HG02973 (cell line): Measurements from ENCODE around the gene GREB1.

Experiments
- ATAC-seq: cut with Tn5 transposase; IDR thresholded peaks from one replicate; pipeline ENCODE4 v1.9.1; 2021; ENCODE audit warnings: moderate library complexity; ENCODE audit not compliant: unreplicated experiment

Gene GREB1, protein sequence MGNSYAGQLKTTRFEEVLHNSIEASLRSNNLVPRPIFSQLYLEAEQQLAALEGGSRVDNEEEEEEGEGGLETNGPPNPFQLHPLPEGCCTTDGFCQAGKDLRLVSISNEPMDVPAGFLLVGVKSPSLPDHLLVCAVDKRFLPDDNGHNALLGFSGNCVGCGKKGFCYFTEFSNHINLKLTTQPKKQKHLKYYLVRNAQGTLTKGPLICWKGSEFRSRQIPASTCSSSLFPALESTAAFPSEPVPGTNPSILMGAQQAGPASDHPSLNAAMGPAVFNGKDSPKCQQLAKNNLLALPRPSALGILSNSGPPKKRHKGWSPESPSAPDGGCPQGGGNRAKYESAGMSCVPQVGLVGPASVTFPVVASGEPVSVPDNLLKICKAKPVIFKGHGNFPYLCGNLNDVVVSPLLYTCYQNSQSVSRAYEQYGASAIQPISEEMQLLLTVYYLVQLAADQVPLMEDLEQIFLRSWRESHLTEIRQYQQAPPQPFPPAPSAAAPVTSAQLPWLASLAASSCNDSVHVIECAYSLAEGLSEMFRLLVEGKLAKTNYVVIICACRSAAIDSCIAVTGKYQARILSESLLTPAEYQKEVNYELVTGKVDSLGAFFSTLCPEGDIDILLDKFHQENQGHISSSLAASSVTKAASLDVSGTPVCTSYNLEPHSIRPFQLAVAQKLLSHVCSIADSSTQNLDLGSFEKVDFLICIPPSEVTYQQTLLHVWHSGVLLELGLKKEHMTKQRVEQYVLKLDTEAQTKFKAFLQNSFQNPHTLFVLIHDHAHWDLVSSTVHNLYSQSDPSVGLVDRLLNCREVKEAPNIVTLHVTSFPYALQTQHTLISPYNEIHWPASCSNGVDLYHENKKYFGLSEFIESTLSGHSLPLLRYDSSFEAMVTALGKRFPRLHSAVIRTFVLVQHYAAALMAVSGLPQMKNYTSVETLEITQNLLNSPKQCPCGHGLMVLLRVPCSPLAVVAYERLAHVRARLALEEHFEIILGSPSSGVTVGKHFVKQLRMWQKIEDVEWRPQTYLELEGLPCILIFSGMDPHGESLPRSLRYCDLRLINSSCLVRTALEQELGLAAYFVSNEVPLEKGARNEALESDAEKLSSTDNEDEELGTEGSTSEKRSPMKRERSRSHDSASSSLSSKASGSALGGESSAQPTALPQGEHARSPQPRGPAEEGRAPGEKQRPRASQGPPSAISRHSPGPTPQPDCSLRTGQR (N-terminal part only)

DNA sequence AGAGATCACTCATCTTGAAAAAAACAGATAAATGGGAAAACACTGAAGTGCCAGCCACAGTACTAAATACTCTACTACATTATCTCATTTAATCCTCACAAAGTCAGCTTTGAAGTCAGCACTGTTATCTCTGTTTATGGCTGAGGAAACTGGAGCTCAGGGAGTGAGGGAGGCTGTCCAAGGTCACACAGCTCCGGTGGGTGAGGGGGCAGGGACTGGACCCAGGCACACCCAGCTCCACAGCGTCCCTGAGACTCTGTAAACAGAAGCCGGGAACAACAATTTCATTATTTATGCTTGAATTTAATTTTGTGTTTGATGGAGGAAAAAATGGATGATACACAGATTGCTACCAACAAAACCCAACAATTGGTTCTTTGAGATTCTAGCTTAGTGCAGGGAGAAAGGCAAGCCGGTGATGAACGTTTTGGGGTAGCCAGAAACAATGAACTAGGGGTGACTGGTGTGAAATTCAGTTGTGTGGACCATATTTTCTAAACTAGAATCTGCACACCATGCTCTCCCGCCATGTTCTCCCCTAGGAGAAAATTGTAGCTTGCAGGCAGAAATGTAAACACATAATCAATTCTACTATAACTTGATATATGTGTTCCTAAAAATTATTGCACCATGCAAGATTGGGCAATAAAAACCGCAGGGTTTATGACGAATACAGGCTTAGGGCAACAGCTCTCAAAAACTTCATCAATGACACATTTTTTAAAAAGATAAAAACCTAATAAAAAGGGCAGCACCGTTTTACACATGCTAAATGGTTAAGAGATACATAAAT is at the start of gene GREB1:
TSS of gene GREB1 (plus strand) at position 768 of the 793 bp plus-strand sequence. CDS start 22,570 bp downstream, outside the sequence.
- no peak for ATAC-seq

DNA sequence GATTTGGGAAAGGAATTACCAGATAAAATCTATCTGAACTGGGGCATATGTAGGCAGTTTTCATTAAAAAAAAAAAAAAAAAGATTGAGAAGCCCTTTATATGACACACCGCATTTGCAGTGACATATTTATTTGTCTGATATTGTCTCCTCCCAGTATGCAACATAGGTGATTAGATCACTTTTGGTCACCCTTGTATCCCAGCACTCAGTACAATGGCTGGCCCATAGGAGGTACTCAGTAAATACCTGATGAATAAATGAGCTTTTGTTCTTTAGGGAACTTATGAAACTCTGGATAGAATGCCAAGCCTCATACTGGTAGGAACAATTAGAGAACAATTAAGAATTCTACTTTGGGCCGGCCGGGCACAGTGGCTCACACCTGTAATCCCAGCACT is 45.0 kb upstream of the GREB1 start:
- ATAC-seq = no peak

DNA sequence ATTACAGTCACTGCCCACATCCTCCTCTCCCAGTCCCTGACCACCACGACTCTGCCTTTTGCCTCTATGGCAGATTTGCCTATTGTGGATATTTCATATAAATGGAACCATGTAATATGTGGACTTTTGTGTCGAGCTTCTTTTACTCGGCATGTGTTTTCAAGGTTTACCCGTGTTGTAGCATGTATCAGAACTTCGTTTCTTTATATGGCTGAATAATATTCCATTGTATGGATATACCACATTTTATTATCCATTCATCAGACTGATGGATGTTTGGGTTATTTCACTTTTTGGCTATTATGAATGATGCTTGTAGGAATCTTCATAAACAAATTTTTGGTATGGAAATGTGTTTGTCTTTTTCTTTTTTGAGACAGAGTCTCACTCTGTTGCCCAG is 43.7 kb upstream of the GREB1 start:
- ATAC-seq = no peak

DNA sequence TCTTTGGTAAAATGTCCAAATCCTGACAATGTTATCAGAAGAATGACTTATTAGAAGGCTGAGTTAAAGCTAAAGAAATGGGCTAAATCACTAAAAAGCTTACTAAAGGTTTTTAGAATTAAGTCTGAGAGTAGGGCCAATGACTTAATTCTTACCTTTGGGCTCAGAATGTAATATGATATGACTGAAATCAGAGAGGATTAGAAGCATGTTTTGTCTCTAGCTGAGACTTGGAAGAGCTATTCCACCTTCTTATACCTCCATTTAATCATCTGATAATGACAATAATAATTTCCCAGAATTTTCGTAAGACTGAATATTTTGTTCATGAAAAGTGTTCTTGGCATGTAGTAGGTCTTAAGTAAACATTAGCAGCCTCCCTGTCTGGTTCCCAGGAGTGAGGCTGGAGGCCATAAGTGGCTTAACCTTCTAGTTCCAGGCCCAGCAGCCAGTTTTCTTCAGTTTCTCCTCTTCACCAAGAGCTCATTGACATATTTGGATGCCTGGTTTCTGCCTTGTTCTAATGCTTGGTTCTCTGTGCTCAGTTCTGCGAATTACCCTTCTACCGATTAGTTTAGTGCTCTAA is 42.4 kb upstream of the GREB1 start:
- ATAC-seq = no peak

DNA sequence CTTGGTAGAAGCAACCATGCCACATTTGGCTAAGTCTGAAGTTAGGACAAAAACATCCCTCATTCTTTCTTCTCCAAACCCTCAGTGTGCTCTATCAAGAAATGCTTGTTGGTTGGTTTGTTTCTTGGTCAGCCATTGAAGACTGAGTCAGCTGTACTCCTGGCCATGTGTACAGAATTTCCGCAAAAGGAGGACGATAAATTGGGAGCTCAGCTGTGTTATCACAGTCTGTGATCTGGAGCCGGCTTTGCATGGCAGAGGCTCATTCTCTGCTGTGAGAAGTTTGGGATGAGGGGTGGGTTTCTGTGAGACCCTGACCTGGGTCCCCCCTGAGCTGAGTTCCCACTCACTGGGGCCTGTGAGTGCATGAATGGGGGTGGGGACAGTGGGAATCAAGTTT is 41.6 kb upstream of the GREB1 start:
- no peak for ATAC-seq

DNA sequence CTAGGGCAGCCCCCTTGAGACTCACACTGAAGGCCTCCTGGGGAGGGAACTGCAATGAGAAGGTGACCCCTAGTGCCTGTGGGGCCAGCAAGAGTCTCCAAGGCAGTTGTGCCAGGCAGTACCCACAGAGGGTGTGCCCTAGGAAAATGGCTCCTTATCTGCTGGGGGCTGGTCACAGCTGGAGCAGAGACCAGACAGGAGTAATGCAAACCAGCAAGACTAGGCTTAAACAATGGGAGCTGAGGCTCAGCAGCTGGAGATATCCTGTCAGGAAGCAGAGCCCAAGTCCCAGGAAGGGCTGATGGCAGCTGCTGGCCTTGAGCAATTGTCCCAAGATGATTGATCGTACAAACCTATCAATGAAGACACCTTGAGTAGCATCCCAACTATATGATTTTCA is 41.1 kb upstream of the GREB1 start:
- ATAC-seq = no peak

DNA sequence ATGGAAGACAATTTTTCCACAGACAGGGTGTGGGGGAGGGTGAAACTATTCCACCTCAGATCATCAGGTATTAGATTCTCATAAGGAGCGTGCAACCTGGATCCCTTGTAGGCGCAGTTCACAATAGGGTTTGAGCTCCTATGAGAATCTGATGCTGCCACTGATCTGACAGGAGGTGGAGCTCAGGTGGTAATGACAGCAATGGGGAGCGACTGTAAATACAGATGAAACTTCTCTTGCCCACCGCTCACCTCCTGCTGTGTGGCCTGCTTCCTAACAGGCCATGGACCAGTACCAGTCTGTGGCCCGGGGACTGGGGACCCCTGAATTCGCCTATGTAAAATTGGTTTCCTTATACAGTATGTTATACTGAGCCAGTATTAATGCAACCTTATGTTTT is 40.6 kb upstream of the GREB1 start:
- no peak for ATAC-seq

DNA sequence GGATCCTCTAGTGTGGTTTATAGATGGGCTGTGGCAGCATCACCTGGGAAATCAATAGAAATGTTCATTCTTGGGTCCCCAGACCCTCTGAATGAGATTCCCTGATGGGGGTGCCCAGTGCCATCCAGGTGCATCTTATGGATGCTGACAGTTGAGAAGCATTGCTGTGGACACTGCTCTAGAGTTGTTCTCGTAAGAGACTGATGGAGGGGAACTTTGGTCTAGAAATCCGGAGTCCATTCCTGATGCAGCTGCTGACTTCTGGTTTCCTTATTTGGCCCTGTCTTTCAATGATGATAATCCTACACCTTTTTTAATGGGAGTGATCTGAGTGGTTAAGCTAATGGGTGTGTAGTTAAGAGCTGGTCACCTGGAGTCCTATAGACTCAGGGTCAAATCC is 39.5 kb upstream of the GREB1 start:
- no peak for ATAC-seq

DNA sequence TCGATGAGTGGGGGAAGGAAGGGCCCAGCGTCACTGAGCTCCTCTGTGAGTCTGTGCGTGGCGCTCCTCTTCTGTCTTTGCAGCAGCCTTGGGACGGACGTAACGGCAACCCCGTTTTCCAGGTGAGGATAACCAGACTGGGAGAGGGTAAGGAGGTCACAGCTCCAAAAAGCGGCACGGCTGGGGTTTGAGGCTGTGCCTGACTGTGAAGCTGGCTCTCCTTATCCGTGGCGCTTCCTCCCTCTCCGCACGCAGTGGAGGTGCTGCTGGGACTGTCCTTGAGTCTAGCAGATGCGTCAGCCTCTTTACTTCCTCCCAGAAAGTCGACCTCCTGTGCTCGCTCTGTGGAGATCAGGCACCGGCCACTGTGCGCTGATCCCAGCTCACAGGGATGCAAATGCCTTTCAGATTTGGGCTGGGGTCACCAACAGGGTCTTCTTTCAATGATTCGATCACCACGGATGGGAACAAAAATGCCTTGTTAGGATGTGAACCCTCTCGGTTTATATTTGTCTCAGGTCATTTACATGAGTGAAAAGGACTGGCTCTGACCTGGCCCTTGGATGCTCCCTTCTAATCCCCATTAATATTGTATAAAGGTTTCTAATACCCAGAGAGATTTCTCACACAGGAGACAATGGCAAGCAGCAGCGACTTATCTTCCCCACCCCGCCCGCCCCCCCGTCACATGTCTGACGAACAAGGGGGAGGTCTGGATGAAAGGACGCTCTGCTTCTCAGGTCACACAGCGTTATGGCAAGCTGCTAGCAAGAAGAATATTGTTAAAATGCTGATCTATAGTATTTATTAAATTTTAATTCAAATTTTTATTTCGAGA is 37.8 kb upstream of the GREB1 start:
- ATAC-seq = no peak

DNA sequence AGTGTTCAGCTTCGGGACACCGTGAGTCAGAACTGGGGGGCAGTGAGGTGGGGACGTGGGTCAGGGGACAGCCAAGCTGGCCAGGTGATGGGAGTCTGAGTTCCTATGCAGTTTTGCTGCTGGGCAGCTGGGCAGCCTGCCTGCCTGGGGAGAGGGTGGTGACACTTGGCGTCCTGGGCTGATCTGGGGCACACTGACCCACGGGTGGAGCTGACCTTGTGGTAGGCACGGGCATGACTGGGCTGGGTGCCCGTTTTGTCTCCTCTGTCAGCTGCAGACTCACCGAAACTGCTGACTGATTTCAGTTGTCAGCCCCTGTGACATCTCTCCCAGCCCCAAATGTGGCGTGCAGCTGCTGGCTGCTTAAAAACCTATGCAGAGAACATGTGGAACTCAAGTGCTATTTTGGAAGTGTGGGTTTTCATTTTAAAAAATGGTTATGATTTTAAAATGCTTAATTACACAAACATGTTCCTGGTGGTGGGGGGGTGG is 35.3 kb upstream of the GREB1 start:
- peak; percentile 96 for ATAC-seq

DNA sequence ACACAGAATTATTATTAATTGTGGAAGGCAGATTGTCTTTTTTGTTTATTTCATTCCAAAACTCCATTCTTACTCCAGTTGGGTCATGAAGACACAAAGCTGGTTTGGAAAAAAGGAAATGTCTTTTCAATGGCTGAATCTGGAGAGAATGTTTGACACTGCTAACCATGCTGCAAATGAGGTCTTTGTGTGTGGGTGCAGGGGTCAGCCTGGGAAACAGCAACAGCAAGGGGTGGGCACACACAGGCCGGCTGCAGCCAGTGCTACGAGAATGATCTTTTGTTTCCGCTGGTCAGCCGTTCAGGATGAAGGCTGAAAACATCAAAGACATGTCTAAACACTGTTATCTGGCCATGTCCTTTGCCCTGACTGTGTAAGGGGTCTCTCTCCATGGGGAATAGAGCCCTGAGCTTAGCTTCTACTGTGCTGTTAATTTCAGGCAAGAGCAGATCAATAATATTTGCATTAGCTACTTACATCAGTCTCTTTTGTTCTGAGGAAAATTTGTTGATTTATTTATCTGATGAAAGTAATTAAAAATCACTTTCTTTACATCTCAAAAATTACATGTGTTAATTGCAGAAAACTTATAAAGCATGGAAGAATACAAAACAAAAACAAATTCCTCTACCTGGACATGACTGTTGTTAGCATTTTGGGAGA is 34.6 kb upstream of the GREB1 start:
- ATAC-seq = no peak

DNA sequence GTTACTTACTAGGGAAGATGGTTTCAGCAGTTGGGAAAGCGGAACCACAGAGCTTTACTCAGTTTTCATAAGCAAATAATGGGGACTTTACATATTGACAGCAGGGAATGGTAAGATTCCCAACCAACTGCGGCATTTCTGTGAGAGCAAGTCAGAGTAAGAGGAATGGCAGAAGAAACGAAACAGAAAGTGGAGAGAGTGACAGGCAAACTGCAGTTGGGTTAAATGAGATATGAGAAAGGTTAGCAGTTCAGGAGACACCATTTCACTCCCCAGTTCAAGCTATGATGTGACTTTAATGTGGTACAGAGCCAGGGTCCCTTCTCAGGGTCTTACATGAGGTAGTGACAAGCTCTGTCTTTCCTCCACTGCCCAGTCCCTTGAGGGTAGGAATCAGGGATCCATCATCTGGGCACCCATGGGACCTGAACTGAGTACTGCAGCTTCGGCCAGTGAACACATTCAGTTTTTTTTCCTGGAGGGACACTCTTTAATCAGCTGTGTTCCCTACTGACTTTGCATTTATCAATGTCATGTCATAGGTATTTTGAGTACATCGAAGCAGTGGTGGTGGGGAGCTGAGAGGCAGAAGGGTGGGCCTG is 33.0 kb upstream of the GREB1 start:
- ATAC-seq = no peak

DNA sequence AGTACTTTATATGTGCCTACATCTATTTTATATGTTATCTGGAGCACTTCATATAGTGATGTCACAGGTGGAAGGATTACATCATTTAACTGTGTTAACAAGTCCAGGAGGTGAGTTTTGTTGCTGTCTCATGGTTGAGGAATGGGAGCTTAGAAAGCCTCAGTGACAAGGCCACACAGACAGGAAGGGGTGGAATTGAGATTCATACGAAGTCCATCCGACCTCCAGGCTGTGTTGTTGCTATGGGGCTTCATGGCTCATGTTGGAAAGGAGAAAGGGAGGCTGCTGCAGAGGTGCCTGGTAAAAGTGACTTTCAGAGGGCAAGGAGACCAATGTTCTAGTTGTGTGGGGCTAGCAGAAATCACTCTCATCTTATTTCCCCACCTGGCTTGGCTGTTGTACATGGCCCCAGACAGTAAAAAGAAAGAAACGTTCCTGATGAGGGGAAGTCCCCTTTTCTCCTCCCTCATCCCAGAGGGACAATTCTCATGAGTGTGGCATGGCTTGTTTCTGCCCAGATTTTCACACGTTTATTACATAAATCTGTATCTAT is 31.0 kb upstream of the GREB1 start:
- ATAC-seq = no peak

DNA sequence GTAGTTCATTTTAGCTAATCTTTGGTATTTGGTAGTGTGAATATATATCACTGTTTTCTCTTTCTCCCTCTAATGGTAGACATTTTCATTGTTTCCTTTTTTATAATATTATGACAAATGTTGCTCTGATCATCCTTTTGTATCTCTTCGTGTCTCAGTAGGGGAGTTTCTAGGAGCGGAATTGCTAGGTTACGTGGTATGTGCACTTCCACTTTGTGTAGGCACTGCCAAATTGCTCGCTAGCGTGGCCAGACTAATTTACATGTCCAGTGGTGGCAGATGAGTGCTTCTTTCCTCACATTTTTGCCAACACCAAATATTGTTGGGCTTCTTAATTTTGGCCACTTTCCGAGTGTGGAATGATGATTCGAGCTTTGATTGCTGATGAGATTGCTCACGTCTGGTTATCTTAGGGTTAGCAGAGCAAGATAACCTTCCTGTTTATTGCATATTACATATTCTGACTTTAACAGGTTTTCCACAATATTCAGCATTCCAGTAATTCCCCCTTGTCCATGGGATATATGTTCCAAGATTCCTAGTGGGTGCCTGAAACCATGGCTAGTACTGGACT is 30.4 kb upstream of the GREB1 start:
- no peak for ATAC-seq

DNA sequence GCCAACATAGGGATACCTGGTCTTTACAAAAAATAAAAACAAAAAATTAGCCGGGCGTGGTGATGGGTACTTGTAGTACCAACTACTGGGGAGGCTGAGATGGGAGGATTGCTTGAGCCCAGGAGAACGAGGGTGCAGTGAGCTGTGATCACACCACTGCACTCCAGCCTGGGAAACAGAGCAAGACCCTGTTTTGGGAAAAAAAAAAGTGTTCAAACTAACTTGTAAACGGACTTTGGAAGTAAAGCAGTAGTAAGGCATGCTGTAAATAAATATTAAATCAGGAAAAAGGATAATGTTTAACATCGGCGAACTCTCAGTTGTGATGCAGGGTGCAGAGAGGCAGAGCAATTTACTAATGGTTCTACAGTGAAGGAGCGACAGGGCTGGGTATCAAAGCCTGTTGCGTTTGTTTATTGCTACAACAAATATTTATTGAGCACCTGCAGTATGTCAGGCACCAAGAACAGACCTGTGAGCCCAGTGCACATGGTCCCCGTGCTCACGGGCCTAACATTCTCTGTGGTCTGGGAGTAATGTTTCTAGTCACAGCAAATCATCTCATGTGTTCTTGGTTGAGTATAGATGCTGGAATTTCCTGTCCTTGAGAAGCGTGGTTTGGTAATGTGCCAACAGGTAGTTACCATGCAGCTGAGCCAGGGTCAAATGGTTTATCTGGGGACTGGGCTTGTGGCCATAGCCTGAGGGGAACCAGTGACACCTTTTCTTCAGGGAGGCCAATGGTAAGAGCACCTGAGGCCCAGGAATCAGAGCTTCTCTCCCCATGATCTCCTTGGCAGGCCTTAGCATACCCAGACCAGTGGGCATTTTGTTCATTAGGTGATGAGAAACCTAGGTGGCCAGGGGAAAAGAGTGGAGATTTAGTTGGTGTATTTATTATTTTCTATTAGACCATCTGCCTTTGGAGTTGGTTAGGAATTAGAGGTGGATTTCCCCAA is 27.9 kb upstream of the GREB1 start:
- ATAC-seq = peak; percentile 94

DNA sequence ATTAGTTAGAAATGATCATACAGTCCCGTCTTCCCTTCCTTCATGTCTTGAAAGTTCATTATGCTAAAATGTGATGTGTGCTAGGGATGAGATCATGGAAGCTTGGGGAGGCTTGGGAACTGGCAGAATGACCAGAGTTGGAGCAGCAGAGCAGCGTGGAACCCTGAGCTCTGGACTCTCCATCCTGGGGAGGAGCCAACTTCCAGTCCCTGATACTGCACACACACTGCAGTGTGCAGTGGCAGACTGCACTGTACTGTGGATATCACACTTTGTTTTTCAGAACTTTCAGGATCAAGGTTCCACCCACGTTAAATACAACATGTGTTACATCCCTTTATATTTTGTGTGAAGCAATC is 27.3 kb upstream of the GREB1 start:
- ATAC-seq = no peak

DNA sequence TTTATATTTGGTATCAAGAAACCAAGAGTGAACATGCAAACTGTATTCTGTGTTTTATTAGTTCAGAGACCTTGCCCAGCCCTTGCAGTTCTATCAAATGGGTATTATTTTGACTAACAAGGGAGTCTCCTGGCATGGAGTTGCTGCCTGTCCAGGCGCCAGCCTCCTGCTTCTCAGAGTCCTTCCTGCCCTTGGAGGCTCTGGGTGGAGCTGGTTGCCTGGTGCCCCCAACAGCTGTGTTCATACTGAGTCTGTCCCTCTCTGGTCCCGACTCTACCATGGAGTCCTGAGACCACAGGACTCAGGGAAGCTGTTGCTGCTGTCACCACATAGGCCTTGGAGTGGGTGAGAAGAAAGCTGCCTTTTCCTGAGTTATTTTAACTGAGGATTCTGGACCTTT is 26.3 kb upstream of the GREB1 start:
- no peak for ATAC-seq
